Measurements from ENCODE around the gene FAM209A. TPM values are rescaled to one million over a fixed set of nuclear protein-coding genes. Genes with fewer than 3 reads are reported as not detected.
"Not testable (repeated sequence)": the region's sequence is repeated elsewhere in the genome, so short reads cannot be mapped to it uniquely, and the experiment has no call there.

FAM209A gene
- total RNA-seq, 6 experiments from 2014 or later = 0.24 to 0.37 TPM; not detected in 4

- intact Hi-C loops (cut with DNase I) = no loop called here
- Histone ChIP-seq H3K36me3 (peaks cover 0 to 46% (median 19%) of the 10 kb centered on the region in 4 donors), H3K27me3 (no peaks in the 10 kb centered on the region), H3K4me1 (no peaks in the 10 kb centered on the region), H3K27ac (no peak overlapping the region), H3K4me3 (no peak overlapping the region), H3K9me3 (no peaks in the 10 kb centered on the region)
- ATAC-seq (no peak), DNase-seq (no peak)
- 76% methylated on average over 3 of the region's 14 CpGs for WGBS (ENCODE audit: insufficient coverage, low coverage, low lambda C conversion rate, missing lambda C conversion rate)
- TF ChIP-seq POLR2A (IDR thresholded peaks at IDR 0.05) = no peak
Measured at GRCh38 chr20:56518126-56518525, 6.4 kb upstream of the FAM209A start.

- ATAC-seq = no peak
- Histone ChIP-seq H3K4me1 (no peaks in the 10 kb centered on the region), H3K36me3 (peaks cover 0 to 38% (median 19%) of the 10 kb centered on the region in 4 donors), H3K27me3 (no peaks in the 10 kb centered on the region), H3K27ac (no peak overlapping the region), H3K9me3 (no peaks in the 10 kb centered on the region), H3K4me3 (no peak overlapping the region)
- TF ChIP-seq POLR2A (IDR thresholded peaks at IDR 0.05) (no peak), CTCF (IDR thresholded peaks at IDR 0.05) (no peak)
- intact Hi-C loops (cut with DNase I) = no loop called here
- DNase-seq = no peak
- WGBS (ENCODE audit: insufficient coverage, low coverage, low lambda C conversion rate, missing lambda C conversion rate) = 95% methylated on average over 8 of the region's 10 CpGs
Measured at GRCh38 chr20:56518721-56519398, 5.7 kb upstream of the FAM209A start.

- H3K4me1 ChIP-seq = no peaks in the 10 kb centered on the region
- no peak for DNase-seq
- WGBS (ENCODE audit: insufficient coverage, low coverage, low lambda C conversion rate, missing lambda C conversion rate) = 99% methylated on average over 10 of the region's 10 CpGs
- intact Hi-C loops (cut with DNase I) = no loop called here
- no peak overlapping the region for H3K4me3 ChIP-seq
- no peak overlapping the region for H3K27ac ChIP-seq
- peaks cover 0 to 36% (median 19%) of the 10 kb centered on the region in 4 donors for H3K36me3 ChIP-seq
- no peaks in the 10 kb centered on the region for H3K9me3 ChIP-seq
- H3K27me3 ChIP-seq = no peaks in the 10 kb centered on the region
- no peak for ATAC-seq
- TF ChIP-seq CTCF (IDR thresholded peaks at IDR 0.05) (no peak), POLR2A (IDR thresholded peaks at IDR 0.05) (no peak)
Measured at GRCh38 chr20:56519551-56519950, 5.0 kb upstream of the FAM209A start.

GRCh38 chr20:56520180-56520579 is 4.4 kb upstream of the FAM209A start:
- no peaks in the 10 kb centered on the region for H3K27me3 ChIP-seq
- intact Hi-C loops (cut with DNase I) = no loop called here
- no peak for ATAC-seq
- TF ChIP-seq POLR2A (IDR thresholded peaks at IDR 0.05) (no peak), CTCF (IDR thresholded peaks at IDR 0.05) (no peak)
- peaks cover 0 to 36% (median 19%) of the 10 kb centered on the region in 4 donors for H3K36me3 ChIP-seq
- H3K4me1 ChIP-seq = no peaks in the 10 kb centered on the region
- no peak overlapping the region for H3K4me3 ChIP-seq
- 100% methylated on average over 6 of the region's 10 CpGs for WGBS (ENCODE audit: insufficient coverage, low coverage, low lambda C conversion rate, missing lambda C conversion rate)
- DNase-seq = no peak
- no peaks in the 10 kb centered on the region for H3K9me3 ChIP-seq
- no peak overlapping the region for H3K27ac ChIP-seq

GRCh38 chr20:56520746-56521354 is 3.7 kb upstream of the FAM209A start:
- H3K4me1 ChIP-seq; H3K27ac ChIP-seq; H3K4me3 ChIP-seq; intact Hi-C loops (cut with DNase I); H3K27me3 ChIP-seq; ATAC-seq; H3K9me3 ChIP-seq; DNase-seq: not testable (repeated sequence)
- peaks cover 0 to 36% (median 19%) of the 10 kb centered on the region in 4 donors for H3K36me3 ChIP-seq
- 93% methylated on average over 11 of the region's 13 CpGs for WGBS (ENCODE audit: insufficient coverage, low coverage, low lambda C conversion rate, missing lambda C conversion rate)
